PFSK-1 (cell line): Measurements from ENCODE around the gene LDLRAD4.

ENCODE experiments used
- POLR2AphosphoS5 ChIP-seq: IDR thresholded peaks from 2 replicates; pipeline ENCODE4 v1.6.1; 2012; ENCODE audit warnings: low read depth, mild to moderate bottlenecking, control low read depth, low read length, moderate library complexity
- SIN3A ChIP-seq: IDR thresholded peaks from 2 replicates; pipeline ENCODE4 v1.6.1; 2012; ENCODE audit warnings: mild to moderate bottlenecking, low read length, moderate library complexity, borderline replicate concordance; ENCODE audit not compliant: insufficient read depth

DNA sequence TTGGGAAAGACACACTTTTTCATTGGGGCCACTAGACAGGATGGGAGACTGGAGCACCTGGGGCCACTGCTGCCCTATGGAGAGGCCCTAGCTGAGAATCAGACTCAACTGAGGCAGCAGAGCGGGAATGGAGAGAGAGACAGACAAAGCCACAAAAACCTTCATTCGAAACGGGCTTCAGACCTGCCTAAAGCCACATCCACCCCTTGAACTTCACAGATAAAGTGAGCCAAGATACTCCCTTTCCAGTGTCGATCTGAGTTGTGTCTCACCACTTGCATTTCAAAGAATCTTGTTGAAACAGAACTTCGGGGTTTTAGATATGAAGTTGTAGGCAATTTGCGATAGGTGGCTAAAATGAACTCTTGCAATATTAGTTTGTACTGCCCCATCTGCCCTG, 11.3 kb upstream of the LDLRAD4 start:
- TF ChIP-seq POLR2AphosphoS5 = no peak
- TF ChIP-seq SIN3A = no peak
